Thymus (tissue), 11 donors: ENCODE results near the gene SH3GL3. TPM values are rescaled to one million over a fixed set of nuclear protein-coding genes. Genes with fewer than 3 reads are reported as not detected.

Source experiments
- DNase-seq, 9 donors: peaks; one replicate each; pipeline ENCODE4 v3.0.0-alpha.2; 2013; ENCODE audit warnings: low spot score in 9 of 9, low read depth in 6 of 9, missing footprints in 1 of 9
- H3K27ac ChIP-seq, 2 donors: one replicate each; pipeline ENCODE4 v1.5.1; 2013; ENCODE audit warnings: control low read depth in 1 of 2, low read depth in 1 of 2, low read length in 1 of 2, mild to moderate bottlenecking in 1 of 2, moderate library complexity in 1 of 2
- H3K27me3 ChIP-seq, 2 donors: one replicate each; pipeline ENCODE4 v1.5.1; 2013; ENCODE audit warnings: low read length in 1 of 2; ENCODE audit not compliant: control insufficient read depth in 2 of 2, insufficient read depth in 1 of 2
- H3K36me3 ChIP-seq, 2 donors: one replicate each; pipeline ENCODE4 v1.5.1; 2013; ENCODE audit warnings: low read length in 1 of 2, mild to moderate bottlenecking in 1 of 2, moderate library complexity in 1 of 2; ENCODE audit not compliant: control insufficient read depth in 2 of 2, insufficient read depth in 2 of 2
- H3K4me1 ChIP-seq, 2 donors: one replicate each; pipeline ENCODE4 v1.5.1; 2013; ENCODE audit warnings: low read length in 2 of 2; ENCODE audit not compliant: control insufficient read depth in 2 of 2, insufficient read depth in 2 of 2
- H3K4me3 ChIP-seq, 2 donors: one replicate each; pipeline ENCODE4 v1.5.1; 2013; ENCODE audit warnings: low read length in 2 of 2, control low read depth in 1 of 2, mild to moderate bottlenecking in 1 of 2
- H3K9me3 ChIP-seq, 2 donors: one replicate each; pipeline ENCODE4 v1.5.1; 2013; ENCODE audit warnings: low read length in 1 of 2, mild to moderate bottlenecking in 1 of 2; ENCODE audit not compliant: control insufficient read depth in 2 of 2, insufficient read depth in 1 of 2
- WGBS: extraction: QIAGEN DNeasy Blood & Tissue Kit; methylation state at CpG from one replicate; pipeline ENCODE4 v1.1.7; 2013; 5-methylcytosine and 5-hydroxymethylcytosine counted together
- polyA plus RNA-seq: library from polyadenylated mRNA; stranded (reverse); fragments of 200-250 nt; gene quantifications from one replicate; pipeline ENCODE4 v1.2.3, GENCODE V29; 2013
- total RNA-seq: library from RNA; stranded (reverse); fragments of 120-200 nt; gene quantifications from one replicate; pipeline ENCODE4 v1.2.4, GENCODE V29; 2013
- donor health status: healthy.

The SH3GL3 gene
- total and polyA plus RNA-seq, 2 donors = 2.2 to 3.3 TPM

DNA sequence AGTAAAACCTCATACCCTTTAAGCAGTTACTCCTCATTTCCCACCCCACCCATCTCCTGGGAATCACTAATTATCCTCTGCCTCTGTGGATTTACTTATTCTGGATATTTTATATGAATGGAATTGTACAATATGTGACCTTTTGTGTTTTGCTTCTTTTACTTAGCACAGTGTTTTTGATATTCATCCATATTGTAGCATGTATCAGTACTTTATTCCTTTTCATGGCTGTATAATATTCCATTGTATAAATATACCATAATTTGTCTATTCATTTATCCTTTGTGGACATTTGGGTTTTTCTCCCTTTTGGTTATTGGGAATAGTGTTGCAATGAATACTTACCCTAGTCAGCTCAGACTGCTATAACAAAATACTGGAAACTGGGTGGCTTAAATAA lies 39.2 kb downstream of the SH3GL3 start:
- no peak overlapping the region for H3K4me3 ChIP-seq
- H3K9me3 ChIP-seq = no peaks in the 10 kb centered on the region
- no peaks in the 10 kb centered on the region for H3K36me3 ChIP-seq
- no peaks in the 10 kb centered on the region for H3K4me1 ChIP-seq
- H3K27ac ChIP-seq = no peak overlapping the region
- no peak for DNase-seq
- H3K27me3 ChIP-seq = no peaks in the 10 kb centered on the region

DNA sequence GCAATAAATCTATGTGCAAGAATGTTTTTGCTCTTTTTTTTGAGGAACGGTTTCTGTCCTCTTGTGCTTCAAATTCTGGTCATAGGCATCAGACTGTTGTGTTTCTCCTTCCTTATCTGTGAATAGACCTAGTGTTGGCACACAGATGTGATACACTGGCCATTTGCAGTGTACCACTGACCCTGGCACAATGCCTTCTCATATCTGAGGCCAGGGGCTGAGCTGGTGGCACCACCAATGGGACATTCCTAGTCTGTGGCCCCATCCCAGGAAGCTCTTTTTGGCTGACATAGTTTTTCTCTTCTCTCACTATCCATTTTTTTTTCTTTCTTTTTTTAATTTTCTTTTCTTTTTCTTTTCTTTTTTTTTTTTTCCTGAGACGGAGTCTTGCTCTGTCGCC lies 40.4 kb downstream of the SH3GL3 start:
- H3K27me3 ChIP-seq = no peaks in the 10 kb centered on the region
- H3K36me3 ChIP-seq = no peaks in the 10 kb centered on the region
- H3K9me3 ChIP-seq = no peaks in the 10 kb centered on the region
- no peak overlapping the region for H3K4me3 ChIP-seq
- 98% methylated on average over 3 of the region's 3 CpGs for WGBS
- no peak for DNase-seq
- no peaks in the 10 kb centered on the region for H3K4me1 ChIP-seq
- no peak overlapping the region for H3K27ac ChIP-seq

DNA sequence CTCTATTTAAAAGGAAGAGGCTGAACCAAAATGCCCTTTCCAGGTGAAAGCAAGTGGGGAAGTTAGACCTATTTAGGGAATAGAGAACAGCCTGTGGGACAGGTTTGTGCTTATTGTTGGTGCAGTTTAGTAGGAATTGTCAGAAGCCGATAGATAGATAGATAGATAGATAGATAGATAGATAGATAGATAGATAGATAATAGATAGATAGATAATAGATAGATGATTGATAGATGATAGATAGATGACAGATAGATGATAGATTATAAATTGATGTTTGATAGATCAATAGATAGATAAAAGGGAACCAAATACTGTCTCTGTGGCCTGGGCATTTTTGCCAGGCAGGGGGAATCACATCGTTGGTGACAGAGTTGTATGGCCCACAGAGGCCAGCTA lies 42.5 kb downstream of the SH3GL3 start:
- Histone ChIP-seq H3K27ac (no peak overlapping the region), H3K4me3 (no peak overlapping the region), H3K36me3 (no peaks in the 10 kb centered on the region), H3K27me3 (no peaks in the 10 kb centered on the region), H3K4me1 (no peaks in the 10 kb centered on the region), H3K9me3 (no peaks in the 10 kb centered on the region)
- no peak for DNase-seq
- 96% methylated on average over 2 of the region's 2 CpGs for WGBS

DNA sequence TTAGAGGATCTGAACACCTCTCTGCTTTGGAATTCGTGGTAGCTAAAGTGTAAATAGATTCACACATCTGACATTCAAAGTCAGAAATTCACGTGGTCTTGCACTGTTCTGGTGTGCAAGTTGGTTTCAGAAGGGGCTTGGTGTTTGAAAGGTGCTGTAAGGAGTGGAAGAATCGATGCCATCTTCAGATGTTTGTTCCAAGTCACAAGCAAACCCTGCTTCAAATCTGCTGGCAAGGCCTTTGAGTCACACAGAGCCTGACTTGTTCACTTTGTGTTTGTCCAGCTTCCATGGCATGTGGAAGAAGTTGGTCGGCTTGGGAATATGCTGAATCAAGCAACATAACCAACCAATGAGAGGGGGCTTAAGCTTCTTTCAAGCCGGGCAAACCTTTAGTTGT lies 44.3 kb downstream of the SH3GL3 start:
- H3K36me3 ChIP-seq = no peaks in the 10 kb centered on the region
- no peaks in the 10 kb centered on the region for H3K27me3 ChIP-seq
- DNase-seq = no peak
- no peak overlapping the region for H3K4me3 ChIP-seq
- H3K4me1 ChIP-seq = no peaks in the 10 kb centered on the region
- no peaks in the 10 kb centered on the region for H3K9me3 ChIP-seq
- no peak overlapping the region for H3K27ac ChIP-seq
- 88% methylated on average over 5 of the region's 5 CpGs for WGBS

DNA sequence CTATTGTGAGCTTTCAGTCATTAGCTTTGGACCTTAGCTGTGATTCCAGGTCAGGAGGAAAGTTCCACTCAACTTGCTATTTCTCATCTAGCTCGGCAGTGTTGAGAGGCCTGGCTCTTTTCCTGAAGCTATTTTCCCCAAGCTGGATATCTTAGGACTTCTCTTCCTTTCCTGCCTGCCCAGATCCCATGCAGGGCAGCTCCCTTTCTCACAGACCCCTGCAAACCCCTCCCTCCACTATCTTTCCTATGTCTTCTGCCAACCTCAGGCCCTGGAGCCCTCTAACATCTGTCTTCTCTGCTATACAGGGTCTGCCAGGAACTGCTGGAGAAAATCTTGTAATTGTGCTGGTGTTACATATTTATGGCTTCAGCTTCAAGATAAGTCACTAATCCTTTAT lies 49.6 kb downstream of the SH3GL3 start:
- no peak overlapping the region for H3K27ac ChIP-seq
- DNase-seq = no peak
- no peak overlapping the region for H3K4me3 ChIP-seq
- no peaks in the 10 kb centered on the region for H3K4me1 ChIP-seq
- no peaks in the 10 kb centered on the region for H3K27me3 ChIP-seq
- no peaks in the 10 kb centered on the region for H3K36me3 ChIP-seq
- 98% methylated on average over 1 of the region's 1 CpG for WGBS
- no peaks in the 10 kb centered on the region for H3K9me3 ChIP-seq

DNA sequence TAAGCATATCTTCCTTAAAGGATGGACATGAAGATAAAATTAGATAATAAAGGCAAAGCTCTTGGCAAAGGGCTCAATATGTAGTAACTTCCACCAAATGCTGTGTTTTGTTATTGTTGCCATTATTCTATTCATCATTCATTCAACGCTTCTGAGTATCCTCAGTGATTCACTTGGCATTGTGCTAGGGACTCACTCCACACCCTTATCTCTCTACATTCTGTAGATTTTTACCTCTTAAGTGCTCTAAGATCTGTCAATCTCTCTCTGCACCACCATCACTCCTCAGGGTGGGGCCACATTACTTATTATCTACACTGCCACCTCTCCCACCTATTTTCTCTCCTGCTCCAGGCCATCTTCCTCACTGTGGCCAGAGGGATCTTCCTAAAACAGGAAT lies 51.2 kb downstream of the SH3GL3 start:
- H3K9me3 ChIP-seq = no peaks in the 10 kb centered on the region
- 92% methylated on average over 1 of the region's 1 CpG for WGBS
- no peak for DNase-seq

DNA sequence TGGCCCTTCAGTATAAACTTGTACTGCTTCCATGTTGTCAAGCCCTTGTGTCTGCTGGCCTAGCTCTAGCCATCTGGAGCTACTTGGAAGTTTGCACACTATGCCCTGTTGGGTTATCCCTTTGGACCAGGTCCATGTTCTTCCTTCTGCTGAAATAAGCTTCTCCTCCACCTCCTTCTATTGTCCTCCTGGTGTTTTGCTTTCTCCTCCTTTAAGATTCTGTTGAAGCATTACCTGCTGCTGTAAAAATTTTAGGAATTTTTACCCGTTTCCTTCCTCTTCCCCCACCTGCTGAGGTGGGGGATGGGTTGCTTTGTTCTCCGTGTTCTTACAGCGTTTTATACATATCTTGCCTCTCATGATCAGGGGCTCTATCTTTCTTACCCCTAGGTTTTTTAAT lies 51.7 kb downstream of the SH3GL3 start:
- Histone ChIP-seq H3K27ac (no peak overlapping the region), H3K4me1 (no peaks in the 10 kb centered on the region), H3K36me3 (no peaks in the 10 kb centered on the region), H3K27me3 (no peaks in the 10 kb centered on the region), H3K4me3 (no peak overlapping the region), H3K9me3 (no peaks in the 10 kb centered on the region)
- no peak for DNase-seq
- WGBS = 94% methylated on average over 3 of the region's 3 CpGs

More for the DNA sequence above, 51.2 kb downstream of the SH3GL3 start:
- Histone ChIP-seq H3K27ac (no peak overlapping the region), H3K36me3 (no peaks in the 10 kb centered on the region), H3K4me1 (no peaks in the 10 kb centered on the region), H3K4me3 (no peak overlapping the region), H3K27me3 (no peaks in the 10 kb centered on the region)

DNA sequence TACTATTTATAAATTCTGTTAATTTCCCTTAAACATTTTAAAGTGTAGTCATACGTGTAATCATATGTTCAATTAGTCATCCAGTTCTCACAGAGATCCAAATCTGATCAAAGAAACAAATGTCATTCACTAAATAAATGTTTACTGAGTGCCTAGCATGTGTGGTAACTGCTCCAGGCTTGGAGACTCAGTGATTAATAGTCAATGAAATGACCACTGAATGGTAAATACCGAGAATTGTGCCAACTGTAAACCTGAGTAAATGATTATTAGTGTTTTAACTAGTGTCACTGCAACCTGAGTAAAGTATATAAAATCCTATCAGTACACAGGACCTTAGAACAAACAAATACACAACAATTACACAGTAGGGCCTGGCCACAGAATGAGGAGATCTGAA lies 52.3 kb downstream of the SH3GL3 start:
- no peaks in the 10 kb centered on the region for H3K27me3 ChIP-seq
- H3K9me3 ChIP-seq = no peaks in the 10 kb centered on the region
- no peaks in the 10 kb centered on the region for H3K36me3 ChIP-seq
- H3K27ac ChIP-seq = no peak overlapping the region
- 90% methylated on average over 2 of the region's 2 CpGs for WGBS
- no peak overlapping the region for H3K4me3 ChIP-seq
- DNase-seq = no peak
- H3K4me1 ChIP-seq = no peaks in the 10 kb centered on the region

DNA sequence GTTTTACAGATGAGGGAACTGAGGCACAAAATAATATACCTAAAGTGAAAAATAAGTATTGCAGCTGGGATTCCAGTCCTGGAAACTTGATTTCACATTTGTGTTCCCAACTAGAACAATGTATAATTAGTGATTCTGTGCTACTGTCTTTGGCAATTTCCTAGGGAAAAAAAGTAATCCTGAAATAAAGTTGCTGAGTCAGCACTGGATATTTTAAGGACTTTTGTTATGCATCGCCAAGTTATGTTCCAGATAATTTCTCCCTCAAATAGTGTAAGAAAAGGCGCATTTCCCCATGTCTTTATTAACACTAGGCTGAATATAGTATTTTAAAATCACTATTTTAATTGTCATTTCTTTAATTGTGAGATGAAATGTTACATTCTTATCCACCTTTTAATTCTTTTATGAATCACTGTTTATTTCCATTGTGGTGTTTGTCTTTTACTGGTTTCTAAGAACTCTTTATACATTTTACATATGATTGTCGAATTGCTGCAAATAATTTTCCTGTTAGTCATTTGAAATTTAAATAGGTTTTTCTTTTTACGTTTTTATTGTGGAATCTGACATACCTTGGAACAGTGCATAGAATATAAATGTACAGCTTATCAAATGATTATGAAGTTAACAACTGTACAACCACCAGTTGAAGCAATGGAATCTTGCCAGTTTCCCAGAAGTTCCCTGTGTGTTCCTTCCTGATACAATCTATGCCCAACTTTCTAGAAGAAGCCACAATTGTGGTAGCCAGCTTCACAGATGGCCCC lies 56.6 kb downstream of the SH3GL3 start:
- no peak for DNase-seq
- WGBS = 96% methylated on average over 4 of the region's 4 CpGs

More for the DNA sequence above, 56.6 kb downstream of the SH3GL3 start:
- Histone ChIP-seq H3K4me3 (no peak overlapping the region), H3K4me1 (no peaks in the 10 kb centered on the region), H3K36me3 (no peaks in the 10 kb centered on the region), H3K27ac (no peak overlapping the region), H3K27me3 (no peaks in the 10 kb centered on the region), H3K9me3 (no peaks in the 10 kb centered on the region)
